ENCODE measurements around the gene CDR2L. TPM values are rescaled to one million over a fixed set of nuclear protein-coding genes. Genes with fewer than 3 reads are reported as not detected.

Gene CDR2L
- polyA plus RNA-seq, 1 experiment: 19.6 TPM

GRCh38 chr17:74950207-74950606 lies 37.2 kb upstream of the CDR2L start:
- no peak for DNase-seq (ENCODE audit: low read depth)
- POLR2A ChIA-PET: no interaction called here
- TF ChIP-seq CTCF (IDR thresholded peaks at IDR 0.05; ENCODE audit: insufficient read depth, low read depth, low read length): no peak
- H3K27me3 ChIP-seq (ENCODE audit: control insufficient read depth, insufficient read depth, low read length): peaks cover 11% of the 10 kb centered on the region
- CTCF ChIA-PET: interaction anchor here (2.4 to 3.7 kb wide), 2 partner anchors 8 to 11 kb away, joined by 9 to 24 read pairs; no protein-coding TSS in a partner anchor
- no peak overlapping the region for H3K4me3 ChIP-seq (ENCODE audit: low read depth, low read length)
- no peaks in the 10 kb centered on the region for H3K36me3 ChIP-seq (ENCODE audit: control insufficient read depth, insufficient read depth, low read length)

GRCh38 chr17:74951065-74951464 lies 36.4 kb upstream of the CDR2L start:
- Histone ChIP-seq H3K36me3 (ENCODE audit: control insufficient read depth, insufficient read depth, low read length) (no peaks in the 10 kb centered on the region), H3K4me3 (ENCODE audit: low read depth, low read length) (no peak overlapping the region), H3K27me3 (ENCODE audit: control insufficient read depth, insufficient read depth, low read length) (peaks cover 9% of the 10 kb centered on the region)
- CTCF ChIA-PET: interaction anchor here (0.6 to 2.2 kb wide), 4 partner anchors 11 to 1348 kb away, joined by 3 to 12 read pairs (median 3); partner anchors contain the start of gene OTOP2
- POLR2A ChIA-PET: no interaction called here
- DNase-seq (ENCODE audit: low read depth): no peak
- no peak for TF ChIP-seq CTCF (IDR thresholded peaks at IDR 0.05; ENCODE audit: insufficient read depth, low read depth, low read length)

DNA sequence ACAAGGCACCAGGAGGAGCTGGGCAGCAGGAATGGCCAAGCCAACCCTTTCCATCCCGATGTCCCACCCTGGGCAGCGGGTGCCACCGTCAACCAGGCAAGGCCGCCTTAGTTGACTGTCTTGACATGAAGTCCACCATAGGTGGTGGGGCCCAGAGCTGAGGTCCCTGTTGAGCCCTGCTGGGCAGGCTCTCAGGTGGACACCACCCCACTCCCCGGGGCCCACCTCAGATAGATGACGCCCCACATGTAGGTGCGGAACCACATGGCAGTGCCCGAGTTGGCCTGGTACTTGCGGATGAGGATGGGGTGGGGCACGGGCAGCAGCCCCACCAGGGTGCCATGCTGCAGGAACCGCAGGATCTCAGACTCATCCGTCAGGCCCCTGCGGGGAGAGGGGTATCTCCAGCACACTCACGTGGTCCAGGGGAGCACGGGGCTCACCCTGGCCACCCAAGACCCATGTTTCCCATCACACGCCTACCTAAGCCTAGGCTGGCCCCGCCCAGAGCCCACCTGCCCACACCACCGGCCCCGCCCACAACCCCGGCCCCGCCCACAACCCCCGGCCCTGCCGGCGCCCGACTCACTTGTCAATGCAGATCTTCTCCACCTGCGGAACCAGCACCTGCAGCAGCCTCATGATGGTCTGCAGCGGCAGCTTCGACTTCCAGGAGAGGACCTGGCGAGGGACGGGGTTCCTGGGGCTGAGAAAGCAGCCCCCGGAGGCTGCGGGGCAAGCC lies 35.6 kb upstream of the CDR2L start:
- Histone ChIP-seq H3K4me3 (ENCODE audit: low read depth, low read length) (no peak overlapping the region), H3K27me3 (ENCODE audit: control insufficient read depth, insufficient read depth, low read length) (peaks cover 13% of the 10 kb centered on the region), H3K36me3 (ENCODE audit: control insufficient read depth, insufficient read depth, low read length) (no peaks in the 10 kb centered on the region)
- no peak for DNase-seq (ENCODE audit: low read depth)
- ChIA-PET POLR2A (no interaction called here), CTCF (interaction anchor here (0.6 to 2.2 kb wide), 4 partner anchors 10 to 1348 kb away, joined by 3 to 12 read pairs (median 3); no protein-coding TSS in a partner anchor)
- no peak for TF ChIP-seq CTCF (IDR thresholded peaks at IDR 0.05; ENCODE audit: insufficient read depth, low read depth, low read length)

- ChIA-PET POLR2A (no interaction called here), CTCF (interaction anchor here (0.6 to 2.2 kb wide), 2 partner anchors 9 to 107 kb away, joined by 3 to 12 read pairs; no protein-coding TSS in a partner anchor)
- no peaks in the 10 kb centered on the region for H3K36me3 ChIP-seq (ENCODE audit: control insufficient read depth, insufficient read depth, low read length)
- DNase-seq (ENCODE audit: low read depth): no peak
- H3K4me3 ChIP-seq (ENCODE audit: low read depth, low read length): no peak overlapping the region
- peaks cover 12% of the 10 kb centered on the region for H3K27me3 ChIP-seq (ENCODE audit: control insufficient read depth, insufficient read depth, low read length)
- TF ChIP-seq CTCF (IDR thresholded peaks at IDR 0.05; ENCODE audit: insufficient read depth, low read depth, low read length): no peak
Measured at GRCh38 chr17:74952431-74953133, 34.9 kb upstream of the CDR2L start.

DNA sequence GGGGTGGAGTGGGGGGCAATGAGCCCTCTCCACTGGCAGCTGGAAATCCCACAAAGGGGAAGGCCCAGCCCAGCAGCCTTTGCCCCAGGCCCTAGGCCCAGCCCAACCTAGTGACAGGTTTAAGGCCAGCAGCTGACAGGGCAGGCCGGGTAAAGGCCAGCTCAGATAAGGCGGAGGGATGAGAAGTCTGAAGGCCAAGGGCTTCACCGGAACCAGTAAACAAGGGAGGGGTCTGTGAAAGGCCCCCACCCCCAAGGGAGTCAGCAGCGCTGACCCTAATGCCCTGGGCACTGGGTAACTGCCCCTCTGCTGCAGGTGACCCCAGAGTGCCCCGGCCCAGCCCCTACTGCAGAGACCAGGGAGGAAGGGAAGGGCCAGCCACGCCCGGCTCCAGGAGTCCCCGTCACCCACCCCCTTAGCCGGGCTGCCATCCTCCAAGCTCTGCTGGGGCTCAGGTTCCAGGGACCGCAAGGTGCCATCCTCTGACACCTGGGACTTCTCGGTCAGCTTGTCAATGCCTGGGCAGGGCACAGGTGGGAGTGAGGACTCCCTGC lies 34.2 kb upstream of the CDR2L start:
- Histone ChIP-seq H3K36me3 (ENCODE audit: control insufficient read depth, insufficient read depth, low read length) (no peaks in the 10 kb centered on the region), H3K27me3 (ENCODE audit: control insufficient read depth, insufficient read depth, low read length) (peaks cover 12% of the 10 kb centered on the region), H3K4me3 (ENCODE audit: low read depth, low read length) (no peak overlapping the region)
- TF ChIP-seq CTCF (IDR thresholded peaks at IDR 0.05; ENCODE audit: insufficient read depth, low read depth, low read length): no peak
- ChIA-PET POLR2A (no interaction called here), CTCF (interaction anchor here (1.4 to 2.2 kb wide), 2 partner anchors 9 to 171 kb away, joined by 3 to 12 read pairs; no protein-coding TSS in a partner anchor)
- no peak for DNase-seq (ENCODE audit: low read depth)

All from BJ (cell line).